Activated naive CD8-positive, alpha-beta T cell treated with anti-CD3 and anti-CD28 coated beads, Interleukin-2, amount 50 U/mL, for 16 hours (primary cell): ENCODE data around the gene ZMAT5.

Source experiments
- DNase-seq: peaks from one replicate; pipeline ENCODE4 v3.0.0-alpha.2; 2020; ENCODE audit warnings: low read depth, low spot score

The ZMAT5 gene

GRCh38 chr22:29732883-29733282, 33.9 kb downstream of the ZMAT5 start:
- no peak for DNase-seq

GRCh38 chr22:29731058-29731850, 35.6 kb downstream of the ZMAT5 start:
- no peak for DNase-seq

GRCh38 chr22:29729161-29729560, 37.6 kb downstream of the ZMAT5 start:
- DNase-seq, result no peak

- no peak for DNase-seq
These were observed 39.7 kb downstream of the ZMAT5 start for GRCh38 chr22:29727131-29727523.

GRCh38 chr22:29726512-29727130, 40.2 kb downstream of the ZMAT5 start:
- DNase-seq, result no peak

GRCh38 chr22:29726106-29726505, 40.7 kb downstream of the ZMAT5 start:
- no peak for DNase-seq

GRCh38 chr22:29724843-29725242, 42.0 kb downstream of the ZMAT5 start:
- no peak for DNase-seq

- DNase-seq, result no peak
These were observed 43.0 kb downstream of the ZMAT5 start for GRCh38 chr22:29723766-29724165.

- DNase-seq, result no peak
These were observed 44.2 kb downstream of the ZMAT5 start for GRCh38 chr22:29722587-29722986.

- DNase-seq, result no peak
These were observed 44.7 kb downstream of the ZMAT5 start for GRCh38 chr22:29722151-29722550.

- no peak for DNase-seq
These were observed 45.9 kb downstream of the ZMAT5 start for GRCh38 chr22:29720811-29721323.

GRCh38 chr22:29719899-29720645, 46.7 kb downstream of the ZMAT5 start, which contains the start of gene CABP7:
Gene CABP7, plus strand, starts transcription at chr22:29720003. Its CDS starts 422 bp downstream, at chr22:29720425.
- DNase-seq, result no peak

GRCh38 chr22:29718949-29719898, 47.6 kb downstream of the ZMAT5 start:
- no peak for DNase-seq

GRCh38 chr22:29717789-29718188, 49.0 kb downstream of the ZMAT5 start:
- no peak for DNase-seq

- no peak for DNase-seq
These were observed 49.8 kb downstream of the ZMAT5 start for GRCh38 chr22:29716814-29717545.

- DNase-seq, result no peak
These were observed 51.1 kb downstream of the ZMAT5 start for GRCh38 chr22:29715705-29716104.

- DNase-seq, result no peak
These were observed 51.6 kb downstream of the ZMAT5 start for GRCh38 chr22:29715240-29715639.

GRCh38 chr22:29713156-29713727, 53.6 kb downstream of the ZMAT5 start:
- no peak for DNase-seq

- no peak for DNase-seq
These were observed 54.7 kb downstream of the ZMAT5 start for GRCh38 chr22:29712119-29712518.
